HEK293 (cell line): ENCODE data around the gene XPA.

Experiments
- CTCF ChIP-seq: fragments of 450-650 bp; formaldehyde crosslinking; IDR thresholded peaks from 2 replicates; pipeline ENCODE4 v1.5.1; 2016; ENCODE audit warnings: missing biosample characterization, missing genetic modification characterization
- ZNF23 ChIP-seq: fragments of 450-650 bp; formaldehyde crosslinking; IDR thresholded peaks from 2 replicates; pipeline ENCODE4 v1.5.1; 2016; ENCODE audit warnings: missing biosample characterization, missing genetic modification characterization, borderline replicate concordance
- ZXDB ChIP-seq: fragments of 450-650 bp; formaldehyde crosslinking; IDR thresholded peaks from 2 replicates; pipeline ENCODE4 v1.5.1; 2016; ENCODE audit warnings: missing biosample characterization, missing genetic modification characterization

DNA sequence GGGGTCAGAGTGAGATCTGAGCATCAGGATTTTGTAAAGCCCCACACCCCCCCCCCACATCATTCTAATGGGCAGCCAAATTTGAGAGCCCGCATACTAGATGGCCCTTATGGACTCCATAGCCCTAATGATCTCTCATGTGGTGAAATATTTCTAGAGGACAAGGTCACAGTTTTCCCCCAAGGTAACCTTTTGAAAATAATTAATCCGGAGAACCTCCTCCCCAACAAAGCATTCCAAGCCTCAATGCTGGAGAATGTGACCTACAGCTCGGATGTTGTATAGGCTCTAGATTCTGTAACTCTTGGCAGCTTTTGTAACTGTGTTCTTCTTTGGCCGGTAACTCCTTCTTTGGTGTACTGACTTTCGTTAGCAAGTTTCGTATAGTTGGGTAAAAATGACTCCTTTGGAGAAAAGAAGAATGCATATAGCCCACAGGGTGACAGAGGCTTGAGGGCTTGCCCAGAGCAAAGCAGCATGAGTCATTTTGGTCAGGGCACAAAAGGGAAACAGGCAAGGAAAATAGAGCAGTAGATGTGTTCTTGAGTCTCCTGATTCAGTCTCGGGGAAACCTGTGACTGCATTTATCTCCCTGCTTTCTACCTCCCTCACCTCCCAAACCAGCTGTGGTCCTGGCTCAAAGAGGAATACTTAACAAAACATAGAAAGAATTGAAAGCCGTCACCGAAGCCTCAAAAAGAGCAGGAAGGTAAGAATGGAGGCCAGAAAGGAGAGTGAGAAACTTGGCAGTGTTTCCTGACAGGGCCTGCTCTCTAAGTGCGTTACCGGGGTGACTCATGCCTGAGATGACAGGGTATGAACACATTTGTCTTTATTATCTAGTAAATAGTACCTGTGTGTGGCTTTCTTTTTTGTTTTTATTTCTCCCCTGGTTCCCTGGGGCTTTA is 6.6 kb upstream of the XPA start:
- TF ChIP-seq CTCF (tag by site-specific recombination) (no peak), ZNF23 (tag by site-specific recombination) (no peak), ZXDB (tag by site-specific recombination) (no peak)
